ENCODE measurements around the gene SAMD13. TPM values are rescaled to one million over a fixed set of nuclear protein-coding genes. Genes with fewer than 3 reads are reported as not detected.
A peak's percentile ranks its signal among the peaks of the same experiment; 100 is the strongest.

Gene SAMD13
- total RNA-seq, 1 donor from 2014 or later: 0.20 TPM

- no peak for DNase-seq (ENCODE audit: low read depth in 2 of 2)
Observed at GRCh38 chr1:84344286-84344685, 42.8 kb downstream of the SAMD13 start.

- DNase-seq (ENCODE audit: low read depth in 2 of 2): no peak
Observed at GRCh38 chr1:84345220-84345619, 43.7 kb downstream of the SAMD13 start.

GRCh38 chr1:84347271-84347931 is 45.9 kb downstream of the SAMD13 start:
- no peak for DNase-seq (ENCODE audit: low read depth in 2 of 2)

GRCh38 chr1:84347932-84348555 is 46.5 kb downstream of the SAMD13 start:
- no peak for DNase-seq (ENCODE audit: low read depth in 2 of 2)

- no peak for DNase-seq (ENCODE audit: low read depth in 2 of 2)
Observed at GRCh38 chr1:84348759-84349158, 47.3 kb downstream of the SAMD13 start.

GRCh38 chr1:84350104-84350503 is 48.6 kb downstream of the SAMD13 start:
- no peak for DNase-seq (ENCODE audit: low read depth in 2 of 2)

GRCh38 chr1:84350550-84350949 is 49.0 kb downstream of the SAMD13 start:
- no peak for DNase-seq (ENCODE audit: low read depth in 2 of 2)

GRCh38 chr1:84352298-84353106 is 51.0 kb downstream of the SAMD13 start:
- DNase-seq (ENCODE audit: low read depth in 2 of 2): no peak

- peak in 1 of 2 donors; percentile 8 for DNase-seq (ENCODE audit: low read depth in 2 of 2)
Observed at GRCh38 chr1:84353695-84354094, 52.2 kb downstream of the SAMD13 start.

GRCh38 chr1:84355556-84355955 is 54.0 kb downstream of the SAMD13 start:
- no peak for DNase-seq (ENCODE audit: low read depth in 2 of 2)

GRCh38 chr1:84356881-84357280 is 55.4 kb downstream of the SAMD13 start:
- DNase-seq (ENCODE audit: low read depth in 2 of 2): no peak

- DNase-seq (ENCODE audit: low read depth in 2 of 2): no peak
Observed at GRCh38 chr1:84358695-84359094, 57.2 kb downstream of the SAMD13 start.

GRCh38 chr1:84360316-84360715 is 58.8 kb downstream of the SAMD13 start:
- DNase-seq (ENCODE audit: low read depth in 2 of 2): no peak

GRCh38 chr1:84361796-84362195 is 60.3 kb downstream of the SAMD13 start:
- DNase-seq (ENCODE audit: low read depth in 2 of 2): no peak

- DNase-seq (ENCODE audit: low read depth in 2 of 2): no peak
Observed at GRCh38 chr1:84363019-84363418, 61.5 kb downstream of the SAMD13 start.

- DNase-seq (ENCODE audit: low read depth in 2 of 2): no peak
Observed at GRCh38 chr1:84363622-84364021, 62.1 kb downstream of the SAMD13 start.

GRCh38 chr1:84365225-84366221 is 64.0 kb downstream of the SAMD13 start:
- DNase-seq (ENCODE audit: low read depth in 2 of 2): peak; percentile 42 to 97

- DNase-seq (ENCODE audit: low read depth in 2 of 2): no peak
Observed at GRCh38 chr1:84366786-84367185, 65.3 kb downstream of the SAMD13 start.

GRCh38 chr1:84367219-84367618 is 65.7 kb downstream of the SAMD13 start:
- DNase-seq (ENCODE audit: low read depth in 2 of 2): no peak

GRCh38 chr1:84368441-84368840 is 66.9 kb downstream of the SAMD13 start:
- no peak for DNase-seq (ENCODE audit: low read depth in 2 of 2)

- no peak for DNase-seq (ENCODE audit: low read depth in 2 of 2)
Observed at GRCh38 chr1:84370266-84370665, 68.8 kb downstream of the SAMD13 start.

Measured in lung microvascular endothelial cell (primary cell).